Aorta (tissue), 5 donors: ENCODE results near the gene MPPED1. TPM values are rescaled to one million over a fixed set of nuclear protein-coding genes. Genes with fewer than 3 reads are reported as not detected.
A peak's percentile ranks its signal among the peaks of the same experiment; 100 is the strongest.

Experiments
- ATAC-seq: fragments of 200-7000 bp; cut with Tn5 transposase; one replicate; pipeline ENCODE4 v1.9.1; 2022; ENCODE audit warnings: moderate library complexity; ENCODE audit not compliant: low FRiP score
- DNase-seq, 2 donors: peaks; one replicate each; pipeline ENCODE4 v3.0.0-alpha.2; 2020
- H3K27ac ChIP-seq, 2 donors: one replicate each; pipeline ENCODE4 v1.5.1; 2013; ENCODE audit warnings: low read length in 2 of 2, mild to moderate bottlenecking in 2 of 2, moderate library complexity in 2 of 2, control low read depth in 1 of 2, inconsistent platforms in 1 of 2, low read depth in 1 of 2
- H3K27me3 ChIP-seq, 2 donors: one replicate each; pipeline ENCODE4 v1.6.1; 2013; ENCODE audit warnings: control low read depth in 1 of 2, low read length in 1 of 2, mild to moderate bottlenecking in 1 of 2, moderate library complexity in 1 of 2; ENCODE audit not compliant: insufficient read depth in 2 of 2, control insufficient read depth in 1 of 2
- H3K36me3 ChIP-seq, 2 donors: one replicate each; pipeline ENCODE4 v1.6.1; 2013; ENCODE audit warnings: control low read depth in 1 of 2, low read length in 1 of 2, mild to moderate bottlenecking in 1 of 2; ENCODE audit not compliant: insufficient read depth in 2 of 2, control insufficient read depth in 1 of 2
- H3K4me1 ChIP-seq, 2 donors: one replicate each; pipeline ENCODE4 v1.6.1; 2013; ENCODE audit warnings: low read length in 2 of 2, control low read depth in 1 of 2, mild to moderate bottlenecking in 1 of 2, moderate library complexity in 1 of 2; ENCODE audit not compliant: insufficient read depth in 2 of 2, control insufficient read depth in 1 of 2
- H3K4me3 ChIP-seq, 2 donors: one replicate each; pipeline ENCODE4 v1.5.1; 2013; ENCODE audit warnings: low read length in 2 of 2, control low read depth in 1 of 2, mild to moderate bottlenecking in 1 of 2
- H3K9me3 ChIP-seq: one replicate; pipeline ENCODE4 v1.6.1; 2013; ENCODE audit warnings: mild to moderate bottlenecking, low read length; ENCODE audit not compliant: control insufficient read depth
- WGBS, 2 donors: extraction: QIAGEN DNeasy Blood & Tissue Kit; methylation state at CpG; one replicate each; pipeline ENCODE4 v1.1.7; 2013; 5-methylcytosine and 5-hydroxymethylcytosine counted together
- intact Hi-C, 2 donors: fragments of 100-400 bp; cut with DNase I; formaldehyde crosslinking; loops; one replicate each; pipeline versions ENCODE4 v1.14.2 to v1.15.0; 2022
- polyA plus RNA-seq, 2 donors: library from polyadenylated mRNA; stranded (reverse); fragments of 200-250 nt; gene quantifications; one replicate each; pipeline ENCODE4 v1.2.3, GENCODE V29; 2013
- total RNA-seq, 2 donors: library from RNA; stranded (reverse); fragmentation: NEBNext Ultra II Directional; extraction: Animal tissue kit (Norgen Biotek cat#: 25700); gene quantifications; one replicate each; pipeline ENCODE4 v1.2.1, GENCODE V29; 2021
- donor health status: healthy with polysubstance abuse.
- donor health status: Bipolar disorder and iron deficiency.
- donor health status: DM: no; HTN: no; CAD: no.
- donor health status: DM: no; HTN: no; CAD: no.
- donor health status: DM: yes; HTN: yes; CAD: no.

The MPPED1 gene
- total and polyA plus RNA-seq, 4 donors: not detected

DNA sequence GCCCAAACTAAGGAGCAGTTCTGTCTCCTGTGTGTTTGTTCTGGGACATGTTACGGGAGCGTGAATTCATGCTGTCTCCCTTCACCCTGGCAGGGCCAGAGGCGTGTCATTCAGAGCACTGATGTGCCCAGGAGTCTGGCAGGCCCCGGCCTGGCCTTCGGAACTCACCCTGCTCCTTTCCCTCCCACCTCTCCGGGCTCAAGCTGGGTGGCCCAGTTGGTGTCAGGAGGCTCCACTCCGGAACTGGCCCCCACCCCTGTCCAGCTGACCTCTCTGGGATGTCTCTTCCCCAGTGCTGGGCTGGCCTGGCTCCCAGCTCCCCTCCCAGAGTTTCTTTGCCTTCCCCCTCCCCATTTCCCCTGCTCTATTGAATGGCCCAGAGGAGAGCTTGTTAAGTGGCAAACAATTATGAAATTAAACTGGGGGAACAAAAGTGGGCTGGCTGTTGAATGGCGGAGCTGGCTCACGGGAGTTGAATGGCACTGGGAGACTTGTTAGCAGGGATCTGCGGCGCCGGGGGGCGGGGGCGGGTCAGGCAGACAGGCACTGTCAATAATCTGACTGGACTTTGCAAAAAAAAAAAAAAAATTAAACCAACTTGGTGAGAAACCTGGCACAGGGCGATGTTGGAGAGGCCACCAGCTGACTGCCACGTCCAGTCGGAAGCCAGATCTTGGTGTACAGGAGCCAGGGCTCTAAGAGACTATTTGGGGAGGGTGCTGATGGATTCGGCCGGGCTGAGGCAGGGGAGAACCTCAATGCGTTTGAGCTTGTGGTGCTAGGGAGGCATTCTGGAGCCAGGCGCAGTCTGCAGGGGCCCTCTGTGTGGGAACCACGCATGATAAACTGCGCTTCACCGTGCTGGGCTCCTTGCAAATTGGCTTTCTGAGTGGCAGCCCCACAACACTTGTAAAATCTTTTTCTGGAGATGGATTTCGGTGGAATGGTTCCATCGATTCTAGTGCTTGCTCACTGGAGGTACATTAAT lies 1.3 kb downstream of the MPPED1 start:
- Histone ChIP-seq H3K27ac (no peak overlapping the region), H3K4me3 (no peak overlapping the region), H3K27me3 (no peaks in the 10 kb centered on the region), H3K9me3 (no peaks in the 10 kb centered on the region), H3K36me3 (no peaks in the 10 kb centered on the region), H3K4me1 (no peaks in the 10 kb centered on the region)
- DNase-seq (no peak), ATAC-seq (no peak)
- whole genome bisulfite sequencing, 2 donors: 42 to 51% methylated on average over 26 of the region's 26 CpGs
- intact Hi-C loops: no loop called here

DNA sequence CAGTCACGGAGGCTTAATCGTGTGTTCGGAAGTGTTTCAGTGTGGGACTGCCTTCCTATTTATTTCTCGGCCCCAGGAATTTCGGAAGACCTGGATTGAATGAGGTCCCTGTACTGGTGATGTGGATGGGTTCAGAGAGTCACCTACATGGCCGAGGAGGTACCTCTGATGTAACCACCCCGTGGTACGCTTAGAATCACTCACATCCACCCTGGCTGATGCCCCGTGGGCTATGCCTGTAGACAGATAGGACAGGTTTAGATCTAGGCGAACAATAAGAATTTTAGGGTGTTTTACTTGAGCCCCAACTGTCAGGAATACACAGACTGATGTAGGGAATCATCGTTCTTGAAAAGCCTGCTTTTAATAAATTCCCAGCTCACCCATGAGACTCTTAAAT lies 2.0 kb downstream of the MPPED1 start:
- H3K27me3 ChIP-seq: no peaks in the 10 kb centered on the region

DNA sequence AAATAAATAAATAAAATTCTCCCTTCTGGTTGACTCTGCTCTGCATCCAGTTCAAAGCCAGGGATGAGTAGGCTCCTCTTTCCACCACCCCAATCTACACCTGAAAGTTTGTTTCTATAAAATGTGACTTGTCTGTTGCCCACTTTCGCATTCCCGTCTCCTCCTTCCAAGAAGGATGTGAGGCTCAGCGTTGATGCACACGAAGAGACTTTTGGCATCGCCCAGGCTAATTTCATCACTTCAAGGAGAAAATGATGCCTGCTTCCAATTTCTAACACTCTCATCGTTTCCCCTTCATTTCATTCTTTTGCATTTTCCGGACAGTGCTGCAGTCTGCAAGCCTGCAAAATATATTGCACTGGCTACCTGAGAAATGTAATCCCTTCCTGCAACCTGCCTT lies 3.9 kb downstream of the MPPED1 start:
- 72 to 73% methylated on average over 7 of the region's 7 CpGs for WGBS, 2 donors
- Histone ChIP-seq H3K27me3 (no peaks in the 10 kb centered on the region), H3K27ac (no peak overlapping the region), H3K36me3 (no peaks in the 10 kb centered on the region), H3K4me3 (no peak overlapping the region), H3K4me1 (no peaks in the 10 kb centered on the region), H3K9me3 (no peaks in the 10 kb centered on the region)
- intact Hi-C loops: no loop called here
- DNase-seq: no peak
- no peak for ATAC-seq

More for the DNA sequence above, 2.0 kb downstream of the MPPED1 start:
- Histone ChIP-seq H3K4me1 (no peaks in the 10 kb centered on the region), H3K9me3 (no peaks in the 10 kb centered on the region), H3K4me3 (no peak overlapping the region), H3K27ac (no peak overlapping the region), H3K36me3 (no peaks in the 10 kb centered on the region)
- intact Hi-C loops: no loop called here
- WGBS, 2 donors: 76 to 82% methylated on average over 11 of the region's 11 CpGs
- DNase-seq: no peak
- ATAC-seq: no peak

DNA sequence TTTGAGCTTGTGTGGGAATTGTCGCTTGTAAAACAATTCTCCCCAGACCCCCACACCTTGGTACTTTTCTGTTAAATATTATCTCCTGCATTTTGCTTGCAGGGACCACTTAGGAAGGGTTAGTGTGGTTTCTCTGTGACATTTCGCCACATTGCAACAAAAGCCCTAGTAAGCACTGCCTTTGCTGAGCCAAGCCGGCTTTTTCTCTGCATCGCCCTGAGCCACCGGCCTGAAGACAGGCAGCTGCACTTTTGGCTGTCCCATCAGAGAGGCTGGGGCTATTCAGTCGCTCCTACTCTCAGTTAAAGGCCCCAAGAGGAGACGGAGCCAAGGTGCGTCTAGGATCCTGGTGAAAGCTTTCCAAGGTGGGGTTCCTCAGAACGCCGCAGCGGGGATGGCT lies 5.7 kb downstream of the MPPED1 start:
- H3K4me1 ChIP-seq: no peaks in the 10 kb centered on the region
- no peaks in the 10 kb centered on the region for H3K27me3 ChIP-seq
- no peak overlapping the region for H3K4me3 ChIP-seq
- intact Hi-C loops: no loop called here
- H3K27ac ChIP-seq: no peak overlapping the region
- no peaks in the 10 kb centered on the region for H3K36me3 ChIP-seq
- DNase-seq: no peak
- WGBS, 2 donors: 81% methylated on average over 11 of the region's 11 CpGs
- ATAC-seq: no peak
- H3K9me3 ChIP-seq: no peaks in the 10 kb centered on the region

DNA sequence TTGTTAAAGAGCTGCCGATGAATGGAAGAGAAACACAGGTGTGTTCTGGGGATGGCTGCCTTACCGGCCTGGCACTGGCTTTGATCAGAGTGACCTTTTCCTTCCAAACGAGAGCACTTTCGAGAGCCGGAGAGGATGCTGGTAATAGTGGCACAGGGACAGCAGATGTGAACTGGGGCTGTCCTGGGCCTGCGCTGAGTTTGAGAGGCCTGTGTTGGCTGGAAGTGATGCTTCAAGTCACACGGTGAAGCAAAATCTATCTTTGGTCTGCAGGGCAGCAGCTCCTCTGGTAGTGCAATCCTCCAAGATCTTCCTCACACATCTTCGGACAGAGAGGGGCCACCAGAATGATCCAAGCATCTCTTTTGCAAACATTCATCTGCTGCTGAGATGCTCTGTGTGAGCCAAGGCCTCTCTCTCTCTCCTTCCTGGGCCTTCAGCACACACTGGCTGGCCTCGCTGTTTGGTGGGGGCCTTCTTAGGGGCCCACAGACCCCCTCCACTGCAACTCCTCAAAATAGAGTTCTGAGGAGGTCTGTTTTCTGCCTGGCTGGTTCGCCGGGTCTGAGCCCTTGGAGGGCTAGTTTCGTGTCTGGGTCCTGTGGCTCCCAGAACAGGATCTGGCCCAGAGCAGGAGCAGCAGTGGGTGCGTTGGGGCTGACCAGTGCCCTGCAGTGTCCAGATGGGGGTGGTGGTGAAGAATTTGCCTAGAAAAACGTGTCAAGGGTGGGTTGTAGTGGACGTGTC lies 6.4 kb downstream of the MPPED1 start:
- H3K4me3 ChIP-seq: no peak overlapping the region
- no peak for ATAC-seq

DNA sequence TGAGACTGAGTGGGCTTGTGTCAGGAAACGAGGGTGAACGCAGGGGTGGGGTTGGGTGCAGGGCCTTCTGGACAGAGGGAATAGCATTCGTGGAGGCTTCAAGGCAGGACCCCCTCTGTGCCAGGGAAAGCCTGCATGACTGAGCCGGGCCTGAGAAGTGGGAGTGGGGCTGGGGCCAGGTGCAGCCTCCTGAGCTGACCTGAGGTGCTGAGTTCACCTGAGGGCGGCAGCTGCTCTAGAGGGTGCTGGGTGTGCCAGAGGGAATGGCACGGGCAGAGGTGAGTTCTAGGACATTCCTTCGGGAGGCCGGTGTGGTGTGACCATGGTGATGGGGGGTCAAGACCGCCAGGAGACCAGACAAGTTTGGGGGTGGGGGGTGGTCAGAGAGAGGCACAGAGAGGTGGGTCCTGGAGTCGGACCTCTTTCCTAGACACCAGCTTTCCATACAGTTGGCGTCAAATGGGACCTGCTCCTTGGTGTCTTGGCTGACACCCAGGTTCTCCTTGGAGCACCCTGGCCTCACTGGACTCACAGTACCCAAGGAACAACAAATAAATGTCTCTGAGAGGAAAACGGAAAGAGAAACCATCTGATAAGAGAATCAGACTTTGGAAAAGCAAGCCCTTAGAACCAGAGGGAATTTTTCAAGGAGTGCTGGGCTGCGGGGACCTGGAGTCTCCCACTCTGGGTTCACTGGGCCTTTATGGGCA lies 7.7 kb downstream of the MPPED1 start:
- no peak for DNase-seq
- Histone ChIP-seq H3K27me3 (no peaks in the 10 kb centered on the region), H3K27ac (no peak overlapping the region)

More for the DNA sequence above, 6.4 kb downstream of the MPPED1 start:
- no peaks in the 10 kb centered on the region for H3K9me3 ChIP-seq
- DNase-seq: no peak
- no peaks in the 10 kb centered on the region for H3K27me3 ChIP-seq
- no peak overlapping the region for H3K27ac ChIP-seq
- H3K36me3 ChIP-seq: no peaks in the 10 kb centered on the region
- H3K4me1 ChIP-seq: no peaks in the 10 kb centered on the region
- WGBS, 2 donors: 77 to 78% methylated on average over 15 of the region's 15 CpGs
- intact Hi-C loops: no loop called here

DNA sequence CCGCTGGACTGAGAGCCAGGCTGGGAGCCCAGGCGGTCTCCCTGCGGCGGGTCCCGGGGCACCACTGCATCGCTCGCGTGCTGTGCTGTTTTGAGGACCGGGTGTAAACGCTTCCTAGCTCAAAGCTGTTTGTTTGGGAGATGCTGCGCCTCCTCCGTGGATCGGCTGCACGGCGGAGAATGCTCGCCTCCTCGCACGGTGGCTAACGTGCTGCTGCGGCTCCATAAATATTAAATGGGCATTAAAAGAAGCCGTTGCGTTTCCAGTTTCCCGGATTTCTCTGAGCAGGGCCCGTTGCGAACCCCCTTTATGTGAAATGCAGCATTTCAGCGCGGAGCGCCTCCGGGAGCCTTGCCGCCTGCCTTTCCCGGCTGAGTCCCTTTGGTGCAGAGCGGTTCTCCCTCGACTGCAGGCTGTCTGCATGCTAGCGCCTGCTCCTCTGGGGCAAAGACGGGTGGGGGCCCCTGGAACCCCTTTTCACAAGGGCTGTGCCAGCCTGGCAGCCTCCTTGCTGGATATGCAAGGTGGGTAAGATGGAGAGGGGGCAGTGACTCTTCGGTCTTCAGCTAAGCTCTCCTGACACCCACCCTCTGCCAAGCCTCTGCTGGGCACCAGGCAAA lies 9.3 kb downstream of the MPPED1 start:
- Histone ChIP-seq H3K4me3 (no peak overlapping the region), H3K27ac (no peak overlapping the region), H3K9me3 (no peaks in the 10 kb centered on the region), H3K27me3 (no peaks in the 10 kb centered on the region), H3K4me1 (no peaks in the 10 kb centered on the region), H3K36me3 (no peaks in the 10 kb centered on the region)
- WGBS, 2 donors: 61 to 79% methylated on average over 36 of the region's 36 CpGs
- peak in 1 of 2 donors; percentile 27 for DNase-seq
- ATAC-seq: no peak
- intact Hi-C loops: no loop called here

More for the DNA sequence above, 7.7 kb downstream of the MPPED1 start:
- H3K4me1 ChIP-seq: no peaks in the 10 kb centered on the region
- no peak for ATAC-seq
- H3K9me3 ChIP-seq: no peaks in the 10 kb centered on the region
- H3K36me3 ChIP-seq: no peaks in the 10 kb centered on the region
- intact Hi-C loops: no loop called here
- WGBS, 2 donors: 69 to 73% methylated on average over 13 of the region's 13 CpGs
- H3K4me3 ChIP-seq: no peak overlapping the region

DNA sequence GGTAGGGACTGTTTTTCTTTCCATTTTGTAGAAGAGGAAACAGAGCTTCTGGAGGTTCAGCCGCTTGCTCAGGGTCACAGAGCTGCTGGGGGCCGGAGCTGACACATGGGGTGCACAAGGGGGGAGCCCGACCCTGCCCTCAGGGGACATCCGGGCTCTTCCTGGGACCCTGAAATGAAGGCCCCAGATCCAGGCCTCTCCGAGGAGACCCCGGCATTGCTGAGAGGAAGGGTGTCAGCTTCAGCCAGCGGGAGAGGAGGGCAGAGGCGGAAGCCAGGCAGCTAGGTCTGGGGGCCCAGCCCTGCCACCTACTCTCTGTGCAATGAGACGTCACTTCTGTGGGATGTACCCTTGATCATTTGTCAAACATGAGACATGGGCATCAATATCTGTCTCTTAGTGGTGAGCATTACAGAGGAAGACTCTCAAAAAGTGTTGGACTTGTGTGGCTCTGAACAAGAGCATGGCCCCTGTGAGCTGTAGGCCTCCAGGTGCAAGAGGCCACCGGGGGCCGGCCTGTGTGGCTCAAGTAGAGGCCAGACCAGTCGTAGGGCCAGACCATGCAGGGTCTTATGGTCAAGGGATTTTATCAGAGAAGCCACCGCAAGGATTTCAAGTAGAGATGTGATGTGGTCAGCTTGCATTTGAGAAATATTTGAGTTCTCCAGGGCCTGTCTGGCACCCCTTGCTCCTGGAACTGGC lies 10.3 kb downstream of the MPPED1 start:
- H3K4me1 ChIP-seq: no peaks in the 10 kb centered on the region
- H3K9me3 ChIP-seq: no peaks in the 10 kb centered on the region
- ATAC-seq (no peak), DNase-seq (peak in 1 of 2 donors; percentile 28)
- H3K27me3 ChIP-seq: no peaks in the 10 kb centered on the region
- H3K4me3 ChIP-seq: no peak overlapping the region
- intact Hi-C loops: no loop called here
- no peak overlapping the region for H3K27ac ChIP-seq
- no peaks in the 10 kb centered on the region for H3K36me3 ChIP-seq
- 74 to 83% methylated on average over 13 of the region's 13 CpGs for WGBS, 2 donors
